Endodermal cell (in vitro differentiated cells): ENCODE measurements around the gene GRHL1. TPM values are rescaled to one million over a fixed set of nuclear protein-coding genes. Genes with fewer than 3 reads are reported as not detected.
A peak's percentile ranks its signal among the peaks of the same experiment; 100 is the strongest.

Source experiments
- DNase-seq: peaks from one replicate; pipeline ENCODE4 v3.0.0-alpha.2; 2017
- H3K27ac ChIP-seq: 2 replicates; pipeline ENCODE4 v1.5.1; 2013; ENCODE audit warnings: mild to moderate bottlenecking, low read depth, low read length, moderate library complexity
- H3K27me3 ChIP-seq: 2 replicates; pipeline ENCODE4 v1.6.1; 2013; ENCODE audit warnings: mild to moderate bottlenecking, low read length, moderate library complexity; ENCODE audit not compliant: insufficient read depth, control insufficient read depth, poor library complexity, severe bottlenecking
- H3K36me3 ChIP-seq: 2 replicates; pipeline ENCODE4 v1.7.0; 2013; ENCODE audit warnings: mild to moderate bottlenecking, low read length, moderate library complexity; ENCODE audit not compliant: control insufficient read depth, insufficient read depth
- H3K4me1 ChIP-seq: one replicate; pipeline ENCODE4 v1.7.0; 2013; ENCODE audit warnings: low read length; ENCODE audit not compliant: control insufficient read depth, insufficient read depth
- H3K4me3 ChIP-seq: 2 replicates; pipeline ENCODE4 v1.5.1; 2013; ENCODE audit warnings: mild to moderate bottlenecking, low read length, moderate library complexity
- H3K9ac ChIP-seq: 2 replicates; pipeline ENCODE4 v1.6.1; 2013; ENCODE audit warnings: mild to moderate bottlenecking, low read length, moderate library complexity; ENCODE audit not compliant: poor library complexity, severe bottlenecking; ENCODE audit errors: extremely low read depth
- H3K9me3 ChIP-seq: 2 replicates; pipeline ENCODE4 v1.6.1; 2013; ENCODE audit warnings: mild to moderate bottlenecking, low read length, moderate library complexity; ENCODE audit not compliant: control insufficient read depth
- H3K27ac Mint-ChIP-seq: 2 replicates; pipeline ENCODE4 v1.8.0; 2020; ENCODE audit warnings: mixed read lengths
- H3K27me3 Mint-ChIP-seq: 2 replicates; pipeline ENCODE4 v1.8.0; 2021; ENCODE audit warnings: mild to moderate bottlenecking, mixed read lengths; ENCODE audit not compliant: insufficient read depth
- H3K36me3 Mint-ChIP-seq: 2 replicates; pipeline ENCODE4 v1.8.0; 2020; ENCODE audit warnings: low read depth, mixed read lengths
- H3K4me1 Mint-ChIP-seq: 2 replicates; pipeline ENCODE4 v1.8.0; 2020; ENCODE audit warnings: mixed read lengths
- H3K4me3 Mint-ChIP-seq: 2 replicates; pipeline ENCODE4 v1.8.0; 2020; ENCODE audit warnings: mild to moderate bottlenecking, moderate library complexity, mixed read lengths
- H3K9me3 Mint-ChIP-seq: 2 replicates; pipeline ENCODE4 v1.8.0; 2020; ENCODE audit warnings: mild to moderate bottlenecking, mixed read lengths
- WGBS, 2 experiments: methylation state at CpG; one replicate each; pipeline versions ENCODE4 v1.1.5 to v1.1.7; 2013; ENCODE audit warnings: missing lambda C conversion rate in 2 of 2, mixed read lengths in 1 of 2; ENCODE audit not compliant: insufficient coverage in 1 of 2, insufficient read length in 1 of 2; 5-methylcytosine and 5-hydroxymethylcytosine counted together
- total RNA-seq, 2 donors: library from RNA; stranded (reverse); fragmentation: NEBNext Ultra II Directional in 1 of 2; extraction: Animal tissue kit (Norgen Biotek cat#: 25700) in 1 of 2; gene quantifications; 2 replicates in 1 of 2; 3 replicates in 1 of 2; pipeline ENCODE4 v1.2.1, GENCODE V29; 2021
- TF ChIP-seq, protein P1 (sequence below): fragments of 200-600 bp; sonication (generic); conservative IDR thresholded peaks from 2 replicates; pipeline ENCODE4 v1.5.0; 2021; ENCODE audit warnings: antibody characterized with exemption, mild to moderate bottlenecking

Gene GRHL1
- total RNA-seq, 2 donors from 2014 or later = 2.7 to 2.9 TPM

DNA sequence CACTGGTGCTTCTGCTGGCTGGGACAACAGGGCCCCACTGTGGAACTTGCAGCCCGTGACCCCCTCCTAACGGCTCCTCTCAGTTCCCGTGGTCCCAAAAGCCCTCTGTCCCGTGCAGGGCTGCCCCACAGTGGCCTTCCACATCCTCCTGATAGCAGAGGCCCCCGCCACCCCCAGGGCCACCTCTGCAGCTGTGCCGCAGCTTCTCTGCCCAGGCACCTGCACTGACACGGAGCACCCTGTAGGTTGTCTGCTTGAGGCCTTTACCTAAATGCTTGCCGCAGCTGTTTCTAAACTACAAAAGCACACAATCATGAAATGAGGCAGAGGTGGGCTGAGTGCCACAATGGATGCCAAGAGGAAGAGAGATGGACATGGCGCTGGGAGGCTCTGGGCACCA, 13.5 kb upstream of the GRHL1 start:
- H3K4me3 Mint-ChIP-seq = no peak overlapping the region
- no peaks in the 10 kb centered on the region for H3K27me3 ChIP-seq
- H3K9ac ChIP-seq = no peak overlapping the region
- peaks cover 1% of the 10 kb centered on the region for H3K27me3 Mint-ChIP-seq
- H3K27ac ChIP-seq = no peak overlapping the region
- peaks cover 7% of the 10 kb centered on the region for H3K9me3 ChIP-seq
- peaks cover 6% of the 10 kb centered on the region for H3K9me3 Mint-ChIP-seq
- H3K4me1 ChIP-seq = peaks cover 9% of the 10 kb centered on the region
- WGBS, 2 experiments = 82 to 93% methylated on average over 6 to 9 of the region's 9 CpGs
- no peak overlapping the region for H3K27ac Mint-ChIP-seq
- peaks cover 17% of the 10 kb centered on the region for H3K4me1 Mint-ChIP-seq
- TF ChIP-seq, protein P1, sequence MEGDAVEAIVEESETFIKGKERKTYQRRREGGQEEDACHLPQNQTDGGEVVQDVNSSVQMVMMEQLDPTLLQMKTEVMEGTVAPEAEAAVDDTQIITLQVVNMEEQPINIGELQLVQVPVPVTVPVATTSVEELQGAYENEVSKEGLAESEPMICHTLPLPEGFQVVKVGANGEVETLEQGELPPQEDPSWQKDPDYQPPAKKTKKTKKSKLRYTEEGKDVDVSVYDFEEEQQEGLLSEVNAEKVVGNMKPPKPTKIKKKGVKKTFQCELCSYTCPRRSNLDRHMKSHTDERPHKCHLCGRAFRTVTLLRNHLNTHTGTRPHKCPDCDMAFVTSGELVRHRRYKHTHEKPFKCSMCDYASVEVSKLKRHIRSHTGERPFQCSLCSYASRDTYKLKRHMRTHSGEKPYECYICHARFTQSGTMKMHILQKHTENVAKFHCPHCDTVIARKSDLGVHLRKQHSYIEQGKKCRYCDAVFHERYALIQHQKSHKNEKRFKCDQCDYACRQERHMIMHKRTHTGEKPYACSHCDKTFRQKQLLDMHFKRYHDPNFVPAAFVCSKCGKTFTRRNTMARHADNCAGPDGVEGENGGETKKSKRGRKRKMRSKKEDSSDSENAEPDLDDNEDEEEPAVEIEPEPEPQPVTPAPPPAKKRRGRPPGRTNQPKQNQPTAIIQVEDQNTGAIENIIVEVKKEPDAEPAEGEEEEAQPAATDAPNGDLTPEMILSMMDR = peak; percentile 47
- no peak overlapping the region for H3K4me3 ChIP-seq
- peaks cover 29% of the 10 kb centered on the region for H3K36me3 ChIP-seq
- peaks cover 29% of the 10 kb centered on the region for H3K36me3 Mint-ChIP-seq
- peak; percentile 55 for DNase-seq

DNA sequence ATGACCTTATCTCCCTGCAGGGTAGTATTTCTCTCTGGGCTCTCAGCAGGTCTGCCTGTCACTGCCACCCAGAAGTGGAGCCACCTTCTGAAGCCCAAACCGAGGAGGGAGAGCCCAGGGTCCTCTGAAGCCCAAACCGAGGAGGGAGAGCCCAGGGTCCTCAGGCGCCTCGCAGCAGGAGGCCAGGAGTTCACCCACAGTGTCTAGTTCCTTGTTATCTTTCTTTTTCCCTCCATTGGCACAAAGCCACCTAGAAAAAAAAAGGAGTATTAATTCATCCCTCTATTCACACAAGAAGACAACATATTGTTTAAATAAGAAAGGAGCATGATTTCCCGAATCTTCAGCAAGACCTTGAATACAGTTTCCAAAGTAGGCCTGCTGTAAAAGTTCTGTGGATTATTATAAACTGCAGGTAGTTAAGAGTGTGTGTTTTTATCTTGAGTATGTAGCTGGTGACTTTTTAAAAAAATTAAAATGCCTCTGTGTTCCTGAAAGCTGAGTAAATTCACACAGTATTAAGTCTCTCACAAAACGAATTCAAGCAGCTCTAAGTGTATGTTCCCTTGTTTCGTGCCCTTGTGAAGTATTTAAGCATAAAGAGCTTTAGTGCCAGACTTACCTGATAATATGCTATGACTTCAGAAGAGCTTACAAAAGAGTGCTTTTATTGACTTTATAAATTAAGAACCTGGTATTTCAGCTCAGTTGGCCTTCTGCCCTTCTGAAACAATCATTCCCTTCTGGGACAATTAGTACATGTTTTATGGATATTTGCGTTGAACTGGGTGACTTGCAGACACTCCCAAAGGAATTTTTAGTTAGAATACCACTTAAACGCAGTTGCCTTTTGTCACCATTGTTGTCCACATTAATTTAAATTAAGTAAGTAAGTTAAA, 11.7 kb upstream of the GRHL1 start:
- Mint-ChIP-seq H3K27ac (no peak overlapping the region), H3K27me3 (peaks cover 6% of the 10 kb centered on the region), H3K4me1 (peaks cover 17% of the 10 kb centered on the region), H3K36me3 (peaks cover 12% of the 10 kb centered on the region), H3K4me3 (no peak overlapping the region), H3K9me3 (no peaks in the 10 kb centered on the region)
- Histone ChIP-seq H3K9me3 (no peaks in the 10 kb centered on the region), H3K27me3 (no peaks in the 10 kb centered on the region), H3K36me3 (peaks cover 12% of the 10 kb centered on the region), H3K27ac (no peak overlapping the region), H3K4me1 (peaks cover 9% of the 10 kb centered on the region), H3K9ac (no peak overlapping the region), H3K4me3 (no peak overlapping the region)
- peak; percentile 43 for DNase-seq
- 82 to 87% methylated on average over 6 to 9 of the region's 9 CpGs for WGBS, 2 experiments
- TF ChIP-seq, protein P1 = no peak

DNA sequence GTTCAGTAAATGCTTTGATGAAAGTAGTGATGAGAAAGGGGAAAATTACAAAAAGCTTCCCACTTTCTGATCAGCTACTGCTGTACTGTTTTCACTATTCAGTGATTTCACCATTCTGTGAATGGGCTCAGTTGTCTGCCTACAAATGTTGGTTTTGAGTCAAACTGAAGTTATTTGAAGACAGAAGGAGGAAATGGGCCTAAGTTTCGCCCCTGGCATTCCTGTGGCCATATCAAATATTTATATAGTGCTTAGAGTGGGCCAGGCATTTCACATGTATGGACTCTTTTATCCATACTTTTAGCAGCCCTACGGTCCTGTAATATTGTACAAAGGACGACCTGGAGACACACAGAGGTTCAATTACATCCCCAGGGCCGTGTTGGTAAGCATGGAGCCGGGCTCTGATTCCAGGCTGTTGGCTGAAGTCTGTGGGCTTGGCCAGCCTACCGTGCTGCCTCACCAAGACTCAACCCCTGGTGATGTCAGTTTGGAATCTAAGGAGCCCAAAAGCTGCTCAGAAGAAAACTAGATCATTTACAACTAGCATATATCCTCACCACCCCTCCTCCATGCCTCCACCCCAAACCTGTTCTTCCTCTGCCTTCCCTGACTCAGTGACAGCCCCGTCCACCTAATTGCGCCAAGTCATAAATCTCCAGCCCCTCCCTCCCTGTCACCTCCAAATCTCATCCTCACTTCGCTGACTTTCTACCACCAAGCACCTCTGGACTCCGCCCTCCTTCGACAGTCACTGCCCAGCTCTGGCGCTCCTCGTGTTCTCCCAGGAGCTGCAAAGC, 10.1 kb upstream of the GRHL1 start:
- Mint-ChIP-seq H3K9me3 (no peaks in the 10 kb centered on the region), H3K36me3 (peaks cover 3% of the 10 kb centered on the region), H3K4me3 (no peak overlapping the region), H3K27me3 (peaks cover 16% of the 10 kb centered on the region), H3K27ac (no peak overlapping the region), H3K4me1 (peaks cover 20% of the 10 kb centered on the region)
- Histone ChIP-seq H3K4me1 (peaks cover 12% of the 10 kb centered on the region), H3K36me3 (peaks cover 6% of the 10 kb centered on the region), H3K9ac (no peak overlapping the region), H3K9me3 (no peaks in the 10 kb centered on the region), H3K27ac (no peak overlapping the region), H3K4me3 (no peak overlapping the region), H3K27me3 (no peaks in the 10 kb centered on the region)
- peak; percentile 62 for DNase-seq
- 86 to 90% methylated on average over 5 to 13 of the region's 13 CpGs for WGBS, 2 experiments
- TF ChIP-seq, protein P1 = no peak
